HG03457 (cell line): ENCODE measurements around the gene MEF2B.
"Not testable (repeated sequence)": the region's sequence is repeated elsewhere in the genome, so short reads cannot be mapped to it uniquely, and the experiment has no call there.

ENCODE experiments used
- ATAC-seq: cut with Tn5 transposase; IDR thresholded peaks from one replicate; pipeline ENCODE4 v1.9.1; 2021; ENCODE audit warnings: moderate number of reproducible peaks; ENCODE audit not compliant: unreplicated experiment

The MEF2B gene

GRCh38 chr19:19132912-19133311 lies 37.2 kb downstream of the MEF2B start:
- ATAC-seq: no peak

- no peak for ATAC-seq
These were observed 38.1 kb downstream of the MEF2B start for GRCh38 chr19:19131989-19132388.

- ATAC-seq: no peak
These were observed 44.0 kb downstream of the MEF2B start for GRCh38 chr19:19126102-19126501.

- no peak for ATAC-seq
These were observed 46.7 kb downstream of the MEF2B start for GRCh38 chr19:19123386-19123785.

- ATAC-seq: no peak
These were observed 47.2 kb downstream of the MEF2B start for GRCh38 chr19:19122902-19123301.

- ATAC-seq: no peak
These were observed 48.7 kb downstream of the MEF2B start for GRCh38 chr19:19121371-19121770.

- ATAC-seq: no peak
These were observed 49.5 kb downstream of the MEF2B start for GRCh38 chr19:19120308-19121231.

GRCh38 chr19:19119325-19120237 lies 50.5 kb downstream of the MEF2B start:
- no peak for ATAC-seq

GRCh38 chr19:19115954-19116353 lies 54.1 kb downstream of the MEF2B start:
- no peak for ATAC-seq

GRCh38 chr19:19113040-19113626 lies 56.9 kb downstream of the MEF2B start:
- ATAC-seq: no peak

GRCh38 chr19:19111967-19112580 lies 58.0 kb downstream of the MEF2B start:
- no peak for ATAC-seq

- no peak for ATAC-seq
These were observed 58.8 kb downstream of the MEF2B start for GRCh38 chr19:19111136-19111835.

- ATAC-seq: no peak
These were observed 59.5 kb downstream of the MEF2B start for GRCh38 chr19:19110410-19111135.

GRCh38 chr19:19109601-19110000 lies 60.5 kb downstream of the MEF2B start:
- ATAC-seq: no peak

GRCh38 chr19:19107654-19108053 lies 62.4 kb downstream of the MEF2B start:
- ATAC-seq: no peak

GRCh38 chr19:19106938-19107337 lies 63.1 kb downstream of the MEF2B start:
- not testable (repeated sequence) for ATAC-seq

GRCh38 chr19:19106056-19106551 lies 64.0 kb downstream of the MEF2B start:
- no peak for ATAC-seq

GRCh38 chr19:19105365-19106055 lies 64.6 kb downstream of the MEF2B start:
- no peak for ATAC-seq

- no peak for ATAC-seq
These were observed 66.9 kb downstream of the MEF2B start for GRCh38 chr19:19103167-19103566.
